ENCODE results near the gene ARID2.

DNA sequence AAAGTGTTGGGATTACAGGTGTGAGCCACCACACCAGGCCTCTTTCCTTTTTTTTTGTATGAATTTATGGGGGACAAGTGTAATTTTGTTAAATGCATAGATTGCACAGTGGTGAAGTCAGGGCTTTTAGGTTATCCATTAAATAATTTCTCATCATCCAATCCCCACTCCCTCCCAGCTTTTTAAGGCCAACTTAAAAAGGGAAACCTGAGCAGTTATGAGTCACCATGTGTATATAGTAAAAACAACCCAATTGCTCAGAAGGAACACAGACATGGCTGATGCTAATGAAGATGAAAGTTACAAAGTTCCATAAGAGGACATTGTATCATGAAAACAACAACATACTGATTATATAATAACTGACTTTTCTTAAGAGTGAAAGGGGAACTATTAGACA lies 25.6 kb upstream of the ARID2 start:
- TF ChIP-seq, protein P1, sequence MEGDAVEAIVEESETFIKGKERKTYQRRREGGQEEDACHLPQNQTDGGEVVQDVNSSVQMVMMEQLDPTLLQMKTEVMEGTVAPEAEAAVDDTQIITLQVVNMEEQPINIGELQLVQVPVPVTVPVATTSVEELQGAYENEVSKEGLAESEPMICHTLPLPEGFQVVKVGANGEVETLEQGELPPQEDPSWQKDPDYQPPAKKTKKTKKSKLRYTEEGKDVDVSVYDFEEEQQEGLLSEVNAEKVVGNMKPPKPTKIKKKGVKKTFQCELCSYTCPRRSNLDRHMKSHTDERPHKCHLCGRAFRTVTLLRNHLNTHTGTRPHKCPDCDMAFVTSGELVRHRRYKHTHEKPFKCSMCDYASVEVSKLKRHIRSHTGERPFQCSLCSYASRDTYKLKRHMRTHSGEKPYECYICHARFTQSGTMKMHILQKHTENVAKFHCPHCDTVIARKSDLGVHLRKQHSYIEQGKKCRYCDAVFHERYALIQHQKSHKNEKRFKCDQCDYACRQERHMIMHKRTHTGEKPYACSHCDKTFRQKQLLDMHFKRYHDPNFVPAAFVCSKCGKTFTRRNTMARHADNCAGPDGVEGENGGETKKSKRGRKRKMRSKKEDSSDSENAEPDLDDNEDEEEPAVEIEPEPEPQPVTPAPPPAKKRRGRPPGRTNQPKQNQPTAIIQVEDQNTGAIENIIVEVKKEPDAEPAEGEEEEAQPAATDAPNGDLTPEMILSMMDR (IDR thresholded peaks at IDR 0.05; ENCODE audit: low read depth, low read length, missing input control), result no peak
- TF ChIP-seq GABPA (IDR thresholded peaks at IDR 0.05 in 1 of 2, conservative IDR thresholded peaks at IDR 0.05 in 1 of 2) (no peak), EGR1 (IDR thresholded peaks at IDR 0.05; ENCODE audit: low read depth in 2 of 2) (no peak), RAD21 (IDR thresholded peaks at IDR 0.05) (no peak), RXRA (IDR thresholded peaks at IDR 0.05) (no peak), HNF4G (IDR thresholded peaks at IDR 0.05) (no peak), TAF1 (conservative IDR thresholded peaks at IDR 0.05) (no peak), FOXA1 (IDR thresholded peaks at IDR 0.05) (no peak), YY1 (IDR thresholded peaks at IDR 0.05) (no peak), JUND (IDR thresholded peaks at IDR 0.05) (no peak)
- TF ChIP-seq, protein P2, sequence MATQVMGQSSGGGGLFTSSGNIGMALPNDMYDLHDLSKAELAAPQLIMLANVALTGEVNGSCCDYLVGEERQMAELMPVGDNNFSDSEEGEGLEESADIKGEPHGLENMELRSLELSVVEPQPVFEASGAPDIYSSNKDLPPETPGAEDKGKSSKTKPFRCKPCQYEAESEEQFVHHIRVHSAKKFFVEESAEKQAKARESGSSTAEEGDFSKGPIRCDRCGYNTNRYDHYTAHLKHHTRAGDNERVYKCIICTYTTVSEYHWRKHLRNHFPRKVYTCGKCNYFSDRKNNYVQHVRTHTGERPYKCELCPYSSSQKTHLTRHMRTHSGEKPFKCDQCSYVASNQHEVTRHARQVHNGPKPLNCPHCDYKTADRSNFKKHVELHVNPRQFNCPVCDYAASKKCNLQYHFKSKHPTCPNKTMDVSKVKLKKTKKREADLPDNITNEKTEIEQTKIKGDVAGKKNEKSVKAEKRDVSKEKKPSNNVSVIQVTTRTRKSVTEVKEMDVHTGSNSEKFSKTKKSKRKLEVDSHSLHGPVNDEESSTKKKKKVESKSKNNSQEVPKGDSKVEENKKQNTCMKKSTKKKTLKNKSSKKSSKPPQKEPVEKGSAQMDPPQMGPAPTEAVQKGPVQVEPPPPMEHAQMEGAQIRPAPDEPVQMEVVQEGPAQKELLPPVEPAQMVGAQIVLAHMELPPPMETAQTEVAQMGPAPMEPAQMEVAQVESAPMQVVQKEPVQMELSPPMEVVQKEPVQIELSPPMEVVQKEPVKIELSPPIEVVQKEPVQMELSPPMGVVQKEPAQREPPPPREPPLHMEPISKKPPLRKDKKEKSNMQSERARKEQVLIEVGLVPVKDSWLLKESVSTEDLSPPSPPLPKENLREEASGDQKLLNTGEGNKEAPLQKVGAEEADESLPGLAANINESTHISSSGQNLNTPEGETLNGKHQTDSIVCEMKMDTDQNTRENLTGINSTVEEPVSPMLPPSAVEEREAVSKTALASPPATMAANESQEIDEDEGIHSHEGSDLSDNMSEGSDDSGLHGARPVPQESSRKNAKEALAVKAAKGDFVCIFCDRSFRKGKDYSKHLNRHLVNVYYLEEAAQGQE (IDR thresholded peaks at IDR 0.05), result no peak
- TF ChIP-seq, protein P3, sequence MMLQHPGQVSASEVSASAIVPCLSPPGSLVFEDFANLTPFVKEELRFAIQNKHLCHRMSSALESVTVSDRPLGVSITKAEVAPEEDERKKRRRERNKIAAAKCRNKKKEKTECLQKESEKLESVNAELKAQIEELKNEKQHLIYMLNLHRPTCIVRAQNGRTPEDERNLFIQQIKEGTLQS (IDR thresholded peaks at IDR 0.05), result no peak
- TF ChIP-seq, protein P4, sequence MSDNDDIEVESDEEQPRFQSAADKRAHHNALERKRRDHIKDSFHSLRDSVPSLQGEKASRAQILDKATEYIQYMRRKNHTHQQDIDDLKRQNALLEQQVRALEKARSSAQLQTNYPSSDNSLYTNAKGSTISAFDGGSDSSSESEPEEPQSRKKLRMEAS (IDR thresholded peaks at IDR 0.05), result no peak
